ENCODE results near the gene ERP44.

Gene ERP44

GRCh38 chr9:99977033-99977792, 121.6 kb downstream of the ERP44 start:
- TF ChIP-seq, protein P1, sequence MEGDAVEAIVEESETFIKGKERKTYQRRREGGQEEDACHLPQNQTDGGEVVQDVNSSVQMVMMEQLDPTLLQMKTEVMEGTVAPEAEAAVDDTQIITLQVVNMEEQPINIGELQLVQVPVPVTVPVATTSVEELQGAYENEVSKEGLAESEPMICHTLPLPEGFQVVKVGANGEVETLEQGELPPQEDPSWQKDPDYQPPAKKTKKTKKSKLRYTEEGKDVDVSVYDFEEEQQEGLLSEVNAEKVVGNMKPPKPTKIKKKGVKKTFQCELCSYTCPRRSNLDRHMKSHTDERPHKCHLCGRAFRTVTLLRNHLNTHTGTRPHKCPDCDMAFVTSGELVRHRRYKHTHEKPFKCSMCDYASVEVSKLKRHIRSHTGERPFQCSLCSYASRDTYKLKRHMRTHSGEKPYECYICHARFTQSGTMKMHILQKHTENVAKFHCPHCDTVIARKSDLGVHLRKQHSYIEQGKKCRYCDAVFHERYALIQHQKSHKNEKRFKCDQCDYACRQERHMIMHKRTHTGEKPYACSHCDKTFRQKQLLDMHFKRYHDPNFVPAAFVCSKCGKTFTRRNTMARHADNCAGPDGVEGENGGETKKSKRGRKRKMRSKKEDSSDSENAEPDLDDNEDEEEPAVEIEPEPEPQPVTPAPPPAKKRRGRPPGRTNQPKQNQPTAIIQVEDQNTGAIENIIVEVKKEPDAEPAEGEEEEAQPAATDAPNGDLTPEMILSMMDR (IDR thresholded peaks at IDR 0.05; ENCODE audit: borderline replicate concordance, control extremely low read depth, extremely low read depth, insufficient read depth, missing control alignments) = no peak
- in situ Hi-C loops (cut with MboI; ENCODE audit: low sequenced_read_pairs, unreplicated experiment) = no loop called here
- DNase-seq (ENCODE audit: low spot score) = no peak

- TF ChIP-seq, protein P1 (IDR thresholded peaks at IDR 0.05; ENCODE audit: borderline replicate concordance, control extremely low read depth, extremely low read depth, insufficient read depth, missing control alignments) = no peak
- DNase-seq (ENCODE audit: low spot score) = no peak
- in situ Hi-C loops (cut with MboI; ENCODE audit: low sequenced_read_pairs, unreplicated experiment) = no loop called here
Observed at GRCh38 chr9:99973455-99973854, 125.3 kb downstream of the ERP44 start.

- no peak for DNase-seq (ENCODE audit: low spot score)
- in situ Hi-C loops (cut with MboI; ENCODE audit: low sequenced_read_pairs, unreplicated experiment) = no loop called here
- TF ChIP-seq, protein P1 (IDR thresholded peaks at IDR 0.05; ENCODE audit: borderline replicate concordance, control extremely low read depth, extremely low read depth, insufficient read depth, missing control alignments) = no peak
Observed at GRCh38 chr9:99971410-99971809, 127.4 kb downstream of the ERP44 start.

- TF ChIP-seq, protein P1 (IDR thresholded peaks at IDR 0.05; ENCODE audit: borderline replicate concordance, control extremely low read depth, extremely low read depth, insufficient read depth, missing control alignments) = no peak
- in situ Hi-C loops (cut with MboI; ENCODE audit: low sequenced_read_pairs, unreplicated experiment) = no loop called here
- no peak for DNase-seq (ENCODE audit: low spot score)
Observed at GRCh38 chr9:99970481-99970880, 128.3 kb downstream of the ERP44 start.

DNA sequence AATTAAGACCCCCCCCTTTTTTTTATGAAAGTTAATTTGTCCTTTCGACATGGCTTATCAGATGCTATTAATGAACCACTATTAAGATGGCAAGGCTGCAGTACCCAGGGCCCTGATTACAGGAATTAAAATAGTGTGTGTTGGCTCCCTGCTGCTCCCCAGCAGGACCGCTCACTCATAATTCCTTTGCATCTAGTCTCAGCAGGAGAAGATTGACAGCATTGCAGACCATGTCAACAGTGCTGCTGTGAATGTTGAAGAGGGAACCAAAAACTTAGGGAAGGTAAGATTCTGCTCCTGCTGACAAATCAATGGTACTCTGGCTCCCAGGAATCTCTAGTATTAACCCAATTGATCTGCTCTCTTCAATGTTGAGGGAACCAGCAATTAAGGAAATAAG, 131.3 kb downstream of the ERP44 start:
- DNase-seq (ENCODE audit: low spot score) = no peak
- TF ChIP-seq, protein P1 (IDR thresholded peaks at IDR 0.05; ENCODE audit: borderline replicate concordance, control extremely low read depth, extremely low read depth, insufficient read depth, missing control alignments) = no peak
- in situ Hi-C loops (cut with MboI; ENCODE audit: low sequenced_read_pairs, unreplicated experiment) = no loop called here

GRCh38 chr9:99966716-99967115, 132.1 kb downstream of the ERP44 start:
- no peak for DNase-seq (ENCODE audit: low spot score)

More at GRCh38 chr9:99966716-99967115, 132.1 kb downstream of the ERP44 start:
- TF ChIP-seq, protein P1 (IDR thresholded peaks at IDR 0.05; ENCODE audit: borderline replicate concordance, control extremely low read depth, extremely low read depth, insufficient read depth, missing control alignments) = no peak
- in situ Hi-C loops (cut with MboI; ENCODE audit: low sequenced_read_pairs, unreplicated experiment) = no loop called here
